Esophagus muscularis mucosa (tissue), 4 donors: ENCODE measurements around the gene GSTM5.

Experiments used
- EP300 ChIP-seq: sonication (generic); formaldehyde crosslinking; IDR thresholded peaks from one replicate; pipeline ENCODE4 v1.6.1; 2017; ENCODE audit warnings: antibody characterized with exemption
- POLR2A ChIP-seq: fragments of 450-650 bp; IDR thresholded peaks from one replicate; pipeline ENCODE4 v1.6.1; 2017; ENCODE audit warnings: antibody characterized with exemption, moderate library complexity, mild to moderate bottlenecking, low read depth
- TF ChIP-seq, protein P1 (sequence below), 3 experiments: fragments of 200-600 bp in 2 of 3; fragments of 450-650 bp in 1 of 3; sonication (generic) in 2 of 3; IDR thresholded peaks; one replicate each; pipeline ENCODE4 v1.5.1; 2017 to 2019; ENCODE audit warnings: antibody characterized with exemption in 3 of 3, mild to moderate bottlenecking in 2 of 3, moderate library complexity in 1 of 3

GRCh38 chr1:109759513-109760334 lies 47.7 kb downstream of the GSTM5 start:
- TF ChIP-seq, protein P1, sequence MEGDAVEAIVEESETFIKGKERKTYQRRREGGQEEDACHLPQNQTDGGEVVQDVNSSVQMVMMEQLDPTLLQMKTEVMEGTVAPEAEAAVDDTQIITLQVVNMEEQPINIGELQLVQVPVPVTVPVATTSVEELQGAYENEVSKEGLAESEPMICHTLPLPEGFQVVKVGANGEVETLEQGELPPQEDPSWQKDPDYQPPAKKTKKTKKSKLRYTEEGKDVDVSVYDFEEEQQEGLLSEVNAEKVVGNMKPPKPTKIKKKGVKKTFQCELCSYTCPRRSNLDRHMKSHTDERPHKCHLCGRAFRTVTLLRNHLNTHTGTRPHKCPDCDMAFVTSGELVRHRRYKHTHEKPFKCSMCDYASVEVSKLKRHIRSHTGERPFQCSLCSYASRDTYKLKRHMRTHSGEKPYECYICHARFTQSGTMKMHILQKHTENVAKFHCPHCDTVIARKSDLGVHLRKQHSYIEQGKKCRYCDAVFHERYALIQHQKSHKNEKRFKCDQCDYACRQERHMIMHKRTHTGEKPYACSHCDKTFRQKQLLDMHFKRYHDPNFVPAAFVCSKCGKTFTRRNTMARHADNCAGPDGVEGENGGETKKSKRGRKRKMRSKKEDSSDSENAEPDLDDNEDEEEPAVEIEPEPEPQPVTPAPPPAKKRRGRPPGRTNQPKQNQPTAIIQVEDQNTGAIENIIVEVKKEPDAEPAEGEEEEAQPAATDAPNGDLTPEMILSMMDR (IDR thresholded peaks at IDR 0.05): no peak
- TF ChIP-seq POLR2A (no peak), EP300 (no peak)
